ENCODE results near the gene ENGASE.

DNA sequence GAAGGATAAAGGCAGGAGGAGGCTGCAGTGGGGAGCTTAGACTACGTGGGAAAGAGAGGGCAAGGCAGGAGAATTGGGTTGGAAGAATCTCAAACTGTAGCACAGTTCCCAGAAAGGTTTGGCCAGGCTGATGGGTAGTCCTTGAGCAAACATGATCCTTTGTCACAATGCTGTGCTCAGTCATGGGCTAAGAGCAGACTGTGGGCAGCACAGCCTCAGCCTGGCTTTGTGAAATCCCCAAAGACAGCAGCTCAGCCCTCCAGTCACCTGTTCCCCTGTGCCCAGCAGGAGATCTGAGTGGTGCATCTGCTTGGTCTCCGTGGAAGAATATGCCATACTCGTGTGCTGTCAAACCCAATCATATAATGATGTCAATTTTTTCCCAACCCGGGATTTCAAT is 10.6 kb upstream of the ENGASE start:
- TF ChIP-seq CTCF (IDR thresholded peaks at IDR 0.05) (no peak), POLR2A (IDR thresholded peaks at IDR 0.05) (no peak)

Measured in stomach (tissue), 4 donors.